Measurements from ENCODE around the gene SCAMP4. TPM values are rescaled to one million over a fixed set of nuclear protein-coding genes. Genes with fewer than 3 reads are reported as not detected.
"Not testable (repeated sequence)": the region's sequence is repeated elsewhere in the genome, so short reads cannot be mapped to it uniquely, and the experiment has no call there.

SCAMP4 gene
- total RNA-seq, 1 donor from 2014 or later = 26.2 TPM

DNA sequence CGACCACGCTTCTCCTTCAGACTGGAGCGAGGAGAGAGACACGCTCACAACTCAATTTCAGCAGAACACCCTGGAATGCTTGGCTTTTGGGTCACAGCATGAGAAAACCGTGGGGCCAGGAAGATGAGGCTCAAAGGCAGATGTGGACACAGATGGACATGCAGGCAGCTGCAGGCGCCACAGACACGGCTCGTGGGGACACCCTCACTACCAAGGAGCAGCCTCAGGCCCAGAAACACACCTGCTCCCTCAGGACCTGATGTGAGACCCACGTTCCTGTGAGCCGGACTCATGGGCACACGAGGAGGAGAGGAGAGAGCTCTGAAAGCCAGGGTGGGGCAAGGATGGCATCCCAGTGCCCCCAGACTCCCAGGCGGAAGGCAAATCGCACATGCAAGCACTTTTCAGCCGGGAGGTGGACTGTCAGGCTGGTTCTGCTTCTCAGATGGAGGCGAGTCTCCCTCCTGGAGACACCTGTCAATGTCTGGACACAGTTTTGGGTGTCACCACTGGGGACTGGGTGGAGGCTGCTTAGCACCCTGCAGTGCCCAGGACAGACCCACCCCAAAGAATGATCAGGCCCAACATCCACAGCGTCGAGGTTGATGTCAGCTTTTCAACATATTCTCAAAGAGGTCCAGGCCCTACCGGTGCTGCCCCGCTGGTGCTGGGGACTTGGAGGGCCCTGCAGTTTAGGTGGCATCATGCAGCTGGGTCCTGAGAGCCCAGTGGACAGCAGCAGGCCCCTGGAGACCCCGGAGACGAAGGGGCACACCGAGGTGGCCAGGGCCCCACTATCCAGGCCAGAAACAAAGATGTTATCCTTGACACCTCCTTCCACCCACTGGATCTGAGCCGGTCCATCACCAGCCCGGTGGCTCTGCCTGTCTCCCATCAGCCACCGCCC, 22.2 kb upstream of the SCAMP4 start:
- DNase-seq (ENCODE audit: low read depth, low spot score) = no peak

DNA sequence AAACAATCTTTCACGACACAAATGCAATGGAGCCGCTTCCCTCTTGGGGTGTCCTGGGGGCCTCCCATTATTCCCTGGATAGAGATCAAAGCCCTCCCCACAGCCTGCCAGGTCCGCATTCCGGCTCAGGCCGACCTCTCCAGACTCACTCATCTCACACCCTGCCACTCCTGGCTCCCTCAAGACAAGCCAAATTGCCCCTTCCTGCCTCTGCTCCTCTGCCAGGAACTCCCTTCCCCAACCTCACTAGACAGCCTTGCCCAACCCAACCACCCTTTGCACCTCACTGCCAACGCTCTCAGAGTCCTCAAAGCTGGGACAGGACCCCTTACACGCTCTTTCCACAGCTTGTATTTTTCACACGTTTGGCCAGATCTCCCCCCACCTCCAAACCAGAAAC, 21.4 kb upstream of the SCAMP4 start:
- no peak for DNase-seq (ENCODE audit: low read depth, low spot score)

DNA sequence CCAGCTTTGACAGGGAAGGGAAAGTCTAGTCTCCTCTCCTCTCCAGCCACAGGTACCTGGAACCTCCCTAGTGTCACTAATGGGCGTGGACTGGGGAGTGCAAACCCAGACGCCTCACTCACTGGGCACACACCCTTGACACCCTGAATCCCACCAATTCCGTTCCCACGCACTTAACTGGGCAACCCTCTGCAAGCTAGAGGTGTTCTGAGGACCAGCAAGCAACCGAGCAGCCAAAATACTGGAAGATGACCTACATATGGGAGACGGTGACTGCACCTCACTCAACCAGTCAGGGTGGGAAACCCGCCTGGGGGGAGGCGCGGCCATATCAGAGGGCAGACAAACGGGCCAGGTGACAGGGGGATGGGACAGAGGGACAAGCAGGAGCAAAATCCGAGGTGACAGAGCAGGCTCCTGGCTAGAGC, 20.9 kb upstream of the SCAMP4 start:
- no peak for DNase-seq (ENCODE audit: low read depth, low spot score)

DNA sequence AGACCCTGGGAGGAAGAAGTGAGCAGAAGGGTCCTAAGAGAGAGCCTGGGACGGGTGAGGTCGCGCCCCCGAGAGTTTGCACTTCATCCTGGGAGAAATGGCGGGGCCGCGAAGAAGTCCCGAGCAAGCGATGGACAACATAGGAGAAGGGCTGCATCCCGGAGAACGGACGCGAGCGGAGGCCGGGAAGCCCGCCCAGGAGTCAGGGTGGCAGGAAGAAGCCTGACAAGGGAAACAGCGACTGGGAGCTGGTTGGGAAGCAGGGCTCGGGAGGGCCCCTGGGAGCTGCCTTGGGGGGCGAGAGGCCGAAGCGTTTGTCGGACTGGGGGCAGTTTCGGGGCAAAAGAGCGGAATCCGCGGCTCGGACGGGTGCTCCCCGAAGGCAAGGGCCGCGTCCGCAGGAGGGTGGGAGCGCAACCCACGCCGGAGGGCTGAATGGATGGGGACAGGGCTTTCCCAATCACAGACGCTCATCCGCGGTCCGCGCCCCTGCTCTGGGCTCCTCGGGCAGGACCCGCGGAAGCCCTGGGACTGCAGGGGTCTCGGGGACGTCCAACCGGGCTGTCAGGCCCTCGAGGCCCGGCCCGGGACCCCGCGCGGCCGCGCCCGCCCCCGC, 20.4 kb upstream of the SCAMP4 start:
- no peak for DNase-seq (ENCODE audit: low read depth, low spot score)

DNA sequence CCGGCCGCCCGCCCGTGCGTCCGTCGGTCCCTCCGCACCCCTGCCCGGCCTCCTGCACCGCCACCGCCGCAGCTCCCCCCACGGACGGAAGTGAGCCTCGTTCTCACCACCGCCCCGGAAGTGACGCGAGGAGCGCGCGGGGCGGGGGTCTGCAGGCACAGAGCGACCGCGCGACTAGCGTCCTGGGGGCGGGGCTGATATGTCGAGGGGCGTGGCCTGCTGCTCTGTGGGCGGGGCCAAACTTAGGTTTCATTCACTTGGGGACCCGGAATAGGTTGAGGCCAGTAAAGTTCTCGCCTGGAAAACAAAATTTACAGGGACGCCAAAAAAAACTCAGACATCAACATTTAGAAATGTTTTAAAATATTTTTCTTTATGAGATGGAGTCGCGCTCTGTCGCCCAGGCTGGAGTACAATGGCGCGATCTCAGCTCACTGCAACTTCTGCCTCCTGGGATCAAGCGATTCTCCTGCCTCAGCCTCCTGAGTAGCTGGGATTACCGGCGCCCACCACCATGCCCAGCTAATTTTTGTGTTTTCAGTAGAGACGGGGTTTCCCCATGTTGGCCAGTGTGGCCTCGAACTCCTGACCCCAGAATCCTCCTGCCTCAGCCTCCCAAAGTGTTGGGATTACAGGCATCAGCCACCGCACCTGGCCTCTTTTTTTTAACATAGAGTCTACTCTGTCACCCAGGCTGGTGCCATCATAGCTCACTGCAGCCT, 19.6 kb upstream of the SCAMP4 start, which contains the start of gene ABHD17A:
Gene ABHD17A (minus strand): TSS at position 99 of the 722 bp plus-strand sequence. CDS start 3,930 bp downstream, outside the sequence.
- peak; percentile 61 for DNase-seq (ENCODE audit: low read depth, low spot score)

DNA sequence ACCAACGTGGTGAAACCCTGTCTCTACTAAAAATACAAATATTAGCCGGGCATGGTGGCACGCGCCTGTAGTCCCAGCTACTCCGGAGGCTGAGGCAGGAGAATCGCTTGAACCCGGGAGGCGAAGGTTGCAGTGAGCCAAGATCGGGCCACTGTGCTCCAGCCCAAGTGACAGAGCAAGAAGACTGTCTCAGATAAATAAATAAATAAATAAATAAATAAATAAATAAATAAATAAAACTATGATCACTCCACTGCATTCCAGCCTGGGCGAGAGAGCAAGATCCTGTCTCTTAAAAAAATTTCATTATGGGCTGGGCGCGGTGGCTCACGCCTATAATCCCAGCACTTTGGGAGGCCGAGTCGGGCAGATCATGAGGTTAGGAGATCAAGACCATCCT, 18.8 kb upstream of the SCAMP4 start:
- DNase-seq (ENCODE audit: low read depth, low spot score) = not testable (repeated sequence)

DNA sequence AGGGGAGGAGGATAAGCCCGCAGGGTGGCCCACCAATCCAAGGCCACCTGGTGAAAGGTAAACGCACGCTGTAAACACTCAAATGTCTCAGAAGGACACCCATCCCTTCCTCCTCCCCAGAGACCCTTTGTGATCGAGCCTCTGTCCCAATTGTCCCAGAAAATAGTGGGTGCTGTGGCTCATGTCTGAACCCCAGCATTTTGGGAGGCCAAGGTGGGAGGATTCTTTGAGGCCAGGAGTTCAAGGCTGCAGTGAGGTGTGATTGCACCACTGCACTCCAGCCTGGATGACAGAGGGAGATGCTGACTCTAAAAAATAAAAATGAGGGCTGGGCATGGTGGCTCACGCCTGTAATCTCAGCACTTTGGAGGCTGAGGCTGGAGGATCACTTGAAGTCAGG, 16.8 kb upstream of the SCAMP4 start:
- DNase-seq (ENCODE audit: low read depth, low spot score) = no peak

DNA sequence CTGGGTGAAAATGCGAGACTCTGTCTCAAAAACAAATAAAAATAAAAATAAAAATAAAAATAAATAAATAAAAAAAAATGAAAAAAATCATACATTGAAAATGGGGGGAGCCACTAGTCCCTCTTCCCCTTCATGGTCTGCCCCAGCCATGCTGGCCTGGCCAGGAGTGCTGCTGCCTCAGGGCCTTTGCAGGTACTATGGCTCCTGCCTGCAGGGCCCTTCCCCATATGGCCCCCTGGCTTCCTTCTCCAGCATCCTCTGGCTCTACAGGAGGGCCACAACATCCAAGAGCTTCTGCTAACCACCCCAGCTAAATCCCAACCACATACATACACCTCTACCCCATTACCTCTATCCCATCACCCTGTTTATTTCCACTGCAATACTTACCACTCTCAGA, 15.3 kb upstream of the SCAMP4 start:
- DNase-seq (ENCODE audit: low read depth, low spot score) = no peak

DNA sequence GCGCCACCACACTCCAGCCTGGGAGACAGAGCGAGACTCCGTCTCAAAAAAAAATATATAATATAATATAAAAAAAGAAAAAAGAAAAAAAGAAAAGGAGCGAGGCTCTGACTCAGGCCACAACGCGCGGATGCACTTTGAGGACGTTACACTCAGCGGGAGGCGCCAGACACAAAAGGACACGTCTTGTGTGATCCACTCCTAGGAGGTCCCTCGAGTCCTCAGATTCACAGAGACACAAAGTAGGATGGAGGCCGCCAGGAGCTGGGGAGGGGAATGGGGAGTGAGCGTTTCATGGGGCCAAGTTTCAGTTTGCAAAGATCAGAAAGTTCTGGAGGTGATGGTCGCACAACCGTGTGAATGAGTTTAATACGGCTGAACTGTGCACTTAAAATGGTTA, 11.4 kb upstream of the SCAMP4 start:
- no peak for DNase-seq (ENCODE audit: low read depth, low spot score)

DNA sequence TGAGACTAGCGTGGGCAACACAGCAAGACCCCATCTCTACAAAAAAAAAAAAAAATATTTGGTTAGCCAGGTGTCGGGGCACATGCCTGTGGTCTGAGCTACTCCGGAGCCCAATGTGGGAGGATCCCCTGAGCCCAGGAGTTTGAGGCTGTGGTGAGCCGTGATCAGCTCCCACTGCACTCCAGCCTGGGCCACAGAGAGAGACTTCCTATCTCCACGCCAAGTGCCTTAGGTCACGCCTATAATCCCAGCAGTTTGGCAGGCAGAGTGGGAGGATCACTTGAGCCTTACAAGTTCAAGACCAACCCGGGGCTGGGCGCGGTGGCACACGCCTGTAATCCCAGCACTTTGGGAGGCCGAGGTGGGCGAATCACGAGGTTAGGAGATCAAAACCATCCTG, 8.7 kb upstream of the SCAMP4 start:
- no peak for DNase-seq (ENCODE audit: low read depth, low spot score)

DNA sequence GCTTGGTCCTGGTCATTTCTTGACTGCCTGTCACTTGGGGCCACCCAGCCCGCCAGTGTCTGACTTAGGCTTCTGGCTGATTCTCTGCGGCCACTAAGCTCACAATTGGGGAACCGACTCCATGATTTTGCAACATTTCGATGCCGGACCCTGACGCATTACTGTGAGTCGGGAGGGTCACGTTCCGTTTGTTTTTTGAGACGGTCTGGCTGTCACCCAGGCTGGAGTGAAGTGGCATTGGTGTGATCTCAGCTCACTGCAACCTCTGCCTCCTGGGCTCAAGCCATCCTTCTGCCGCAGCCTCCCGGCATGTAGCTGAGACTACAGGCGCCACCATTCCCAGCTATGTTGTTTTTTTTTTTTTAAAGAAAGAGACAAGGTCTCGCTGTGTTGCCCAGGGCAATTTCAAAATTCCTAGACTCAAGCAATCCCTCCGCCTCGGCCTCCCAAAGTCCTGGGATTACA, 3.2 kb upstream of the SCAMP4 start:
- no peak for DNase-seq (ENCODE audit: low read depth, low spot score)

DNA sequence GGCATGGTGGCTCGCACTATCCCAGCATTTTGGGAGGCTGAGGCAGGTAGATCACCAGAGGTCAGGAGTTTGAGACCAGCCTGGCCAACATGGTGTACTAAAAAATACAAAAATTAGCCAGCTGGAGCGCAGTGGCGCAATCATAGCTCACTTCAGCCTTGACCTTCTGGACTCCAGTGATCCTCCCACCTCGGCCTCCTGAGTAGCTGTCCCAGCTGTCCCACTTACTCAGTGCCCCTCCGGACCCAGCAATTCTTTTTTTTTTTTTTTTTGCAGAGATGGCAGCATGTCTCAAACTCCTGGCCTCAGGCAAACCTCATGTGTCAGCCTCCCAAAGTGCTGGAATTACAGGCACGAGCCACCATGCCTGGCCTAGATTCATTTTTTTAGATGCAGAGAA, 2.3 kb upstream of the SCAMP4 start:
- DNase-seq (ENCODE audit: low read depth, low spot score) = no peak

DNA sequence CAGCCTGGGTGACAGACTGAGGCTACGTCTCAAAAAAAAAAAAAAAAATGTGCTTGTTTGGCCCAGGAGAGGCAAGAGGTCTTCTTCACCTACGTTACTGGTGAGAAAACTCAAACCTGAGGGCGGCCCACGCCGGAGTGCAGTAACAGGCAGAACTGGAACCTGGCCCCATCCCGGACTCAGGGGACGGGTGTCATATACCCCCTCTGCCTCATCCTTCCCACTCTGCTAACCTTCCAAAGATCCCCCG, 414 bp upstream of the SCAMP4 start:
- DNase-seq (ENCODE audit: low read depth, low spot score) = no peak

DNA sequence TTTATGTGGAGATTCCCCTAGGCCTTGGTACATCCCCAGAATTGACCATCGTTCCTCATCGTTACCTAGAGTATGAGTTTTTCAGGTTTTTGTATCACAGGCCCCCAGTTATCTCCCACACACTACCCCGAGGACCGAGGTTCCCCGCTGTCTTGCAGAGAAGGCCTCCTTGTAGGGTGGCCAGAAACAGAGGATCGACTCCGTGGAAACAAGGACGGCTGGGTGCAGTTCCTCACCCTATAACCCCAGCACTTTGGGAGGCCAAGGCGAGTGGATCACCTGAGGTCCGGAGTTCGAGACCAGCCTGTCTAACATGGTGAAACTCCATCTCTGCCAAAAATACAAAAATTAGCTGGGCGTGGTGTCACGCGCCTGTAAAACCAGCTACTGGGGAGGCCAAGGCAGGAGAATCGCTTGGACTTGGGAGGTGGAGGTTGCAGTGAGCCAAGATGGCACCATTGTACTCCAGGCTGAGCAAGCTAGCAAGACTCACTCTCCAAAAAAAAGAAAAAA, 720 bp downstream of the SCAMP4 start:
- DNase-seq (ENCODE audit: low read depth, low spot score) = no peak

DNA sequence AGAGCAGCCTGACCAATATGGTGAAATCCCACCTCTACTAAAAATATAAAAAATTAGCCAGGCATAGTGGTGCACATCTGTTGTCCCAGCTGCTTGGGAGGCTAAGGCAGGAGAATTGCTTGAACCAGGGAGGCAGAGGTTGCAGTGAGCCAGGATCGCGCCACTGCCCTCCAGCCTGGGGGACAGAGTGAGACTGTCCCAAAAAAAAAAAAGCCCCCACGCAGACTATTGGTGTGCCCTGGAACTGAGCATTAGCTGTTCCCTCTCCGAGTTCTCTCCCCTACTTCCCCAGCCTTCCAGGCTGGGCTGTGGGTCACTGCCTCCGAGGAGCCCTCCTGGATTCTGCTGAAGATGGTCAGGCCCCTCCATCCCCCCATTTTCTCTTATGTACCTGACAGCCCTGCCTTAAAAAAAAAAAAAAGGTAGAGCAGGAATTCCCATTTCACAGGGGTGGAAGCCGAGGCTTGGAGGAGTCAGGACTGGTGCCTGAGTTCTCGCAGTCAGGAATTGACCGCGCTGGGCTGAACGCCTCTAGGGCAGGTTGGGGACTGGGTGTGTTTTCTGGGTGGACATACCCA, 1.9 kb downstream of the SCAMP4 start:
- DNase-seq (ENCODE audit: low read depth, low spot score) = no peak

DNA sequence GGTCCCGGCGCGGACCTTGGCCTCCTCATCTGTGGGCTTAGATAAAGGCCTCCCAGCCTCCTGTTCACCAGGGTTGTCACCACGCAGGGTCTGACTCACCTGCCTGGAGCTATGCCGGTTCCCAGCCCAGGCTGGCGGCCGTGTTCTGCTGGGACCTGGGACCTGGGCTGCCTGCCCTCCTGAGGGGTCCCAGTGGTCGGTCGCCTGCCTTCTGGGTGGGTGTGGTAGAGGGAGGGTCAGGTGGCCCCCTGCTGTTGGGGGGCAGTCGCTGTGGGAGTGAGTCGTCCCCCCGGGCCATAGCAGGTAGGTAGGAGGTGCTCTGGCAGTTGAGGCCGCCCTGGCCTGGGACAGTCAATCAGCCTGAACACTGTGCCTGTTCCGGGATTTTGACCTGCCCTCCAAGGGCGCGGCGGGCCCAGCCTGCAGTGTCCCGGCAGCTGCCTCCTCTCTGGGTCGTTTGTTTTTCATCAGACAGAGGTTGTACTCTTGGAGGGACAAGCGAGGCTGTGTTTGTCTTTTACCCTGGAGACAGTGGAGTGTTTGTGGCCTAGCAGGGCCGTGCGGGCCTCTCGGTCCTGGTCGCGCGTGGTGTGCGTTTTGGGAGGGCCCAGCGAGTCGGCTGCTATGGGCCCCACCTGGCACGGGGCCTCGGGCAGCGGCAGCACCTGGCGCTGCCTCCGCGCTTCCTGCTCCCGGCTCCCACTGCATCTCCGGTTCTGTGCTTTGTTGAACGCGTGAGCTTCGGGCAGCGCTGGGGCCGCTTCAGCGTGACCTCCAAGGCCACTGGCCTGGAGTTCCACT, 2.6 kb downstream of the SCAMP4 start:
- no peak for DNase-seq (ENCODE audit: low read depth, low spot score)

DNA sequence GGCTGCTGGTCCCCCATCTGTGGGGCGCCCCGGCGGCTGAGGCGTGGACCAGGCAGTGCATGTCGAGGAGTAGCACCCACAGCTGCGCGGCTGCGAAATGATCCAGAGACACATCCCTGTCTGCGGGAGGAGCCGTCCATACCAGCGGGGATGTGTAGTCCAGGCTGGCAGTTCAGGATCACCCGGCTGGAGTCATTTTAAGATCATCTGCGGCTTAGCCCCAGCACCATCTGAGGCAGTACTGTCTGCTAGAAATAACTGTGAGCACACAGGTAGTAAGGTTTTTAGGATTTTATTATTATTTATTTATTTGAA, 3.1 kb downstream of the SCAMP4 start:
- no peak for DNase-seq (ENCODE audit: low read depth, low spot score)

DNA sequence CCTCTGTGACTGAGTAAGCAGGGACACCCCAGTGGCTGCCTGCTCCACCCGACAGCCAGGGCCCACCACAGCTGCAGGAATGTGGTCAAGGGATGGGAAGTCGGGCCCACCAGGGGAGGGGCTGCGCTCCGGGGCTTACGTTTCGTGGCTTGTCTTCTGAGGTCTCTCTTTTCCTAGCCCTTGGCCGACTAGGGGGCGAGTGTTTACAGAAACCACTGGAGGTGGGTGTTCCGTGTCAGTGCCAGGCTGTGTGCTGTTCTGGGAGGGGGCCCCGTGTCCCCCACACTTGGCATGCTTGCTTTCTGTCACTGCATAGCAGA, 4.5 kb downstream of the SCAMP4 start:
- no peak for DNase-seq (ENCODE audit: low read depth, low spot score)

DNA sequence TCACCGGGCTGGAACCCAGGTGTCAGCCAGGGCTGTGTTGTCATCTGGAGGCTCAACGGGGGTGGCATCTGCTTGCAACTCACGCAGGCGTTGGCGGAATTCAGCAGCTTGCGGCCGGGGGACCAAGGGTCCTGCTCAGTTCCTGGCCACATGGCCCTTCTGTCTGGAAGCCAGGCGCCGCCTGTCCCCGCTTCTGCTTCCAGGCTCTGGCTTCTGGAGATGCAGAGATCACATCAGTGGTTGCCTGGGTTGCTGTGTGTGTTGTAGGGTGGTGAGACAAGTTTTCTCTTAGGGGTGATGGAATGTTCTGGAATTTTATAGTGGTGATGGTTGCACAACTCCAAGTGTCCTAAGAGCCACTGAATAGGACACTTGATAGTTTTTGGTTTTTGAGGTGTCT, 5.0 kb downstream of the SCAMP4 start:
- DNase-seq (ENCODE audit: low read depth, low spot score) = no peak

DNA sequence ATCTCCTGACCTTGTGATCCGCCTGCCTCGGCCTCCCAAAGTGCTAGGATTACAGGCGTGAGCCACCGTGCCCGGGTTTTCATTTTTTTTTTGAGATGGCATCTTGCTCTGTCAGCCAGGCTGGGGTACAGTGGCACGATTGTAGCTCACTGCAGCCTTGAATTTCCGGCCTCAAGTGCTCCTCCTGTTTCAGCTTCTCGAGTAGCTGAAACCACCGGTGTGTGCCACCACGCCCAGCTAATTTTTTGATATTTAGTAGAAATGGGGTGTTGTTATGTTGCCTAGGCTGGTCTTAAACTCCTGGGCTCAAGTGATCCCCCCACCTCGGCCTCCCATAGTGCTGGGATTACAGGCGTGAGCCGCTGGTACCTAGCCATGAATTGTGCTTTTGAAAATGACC, 5.9 kb downstream of the SCAMP4 start:
- DNase-seq (ENCODE audit: low read depth, low spot score) = no peak

DNA sequence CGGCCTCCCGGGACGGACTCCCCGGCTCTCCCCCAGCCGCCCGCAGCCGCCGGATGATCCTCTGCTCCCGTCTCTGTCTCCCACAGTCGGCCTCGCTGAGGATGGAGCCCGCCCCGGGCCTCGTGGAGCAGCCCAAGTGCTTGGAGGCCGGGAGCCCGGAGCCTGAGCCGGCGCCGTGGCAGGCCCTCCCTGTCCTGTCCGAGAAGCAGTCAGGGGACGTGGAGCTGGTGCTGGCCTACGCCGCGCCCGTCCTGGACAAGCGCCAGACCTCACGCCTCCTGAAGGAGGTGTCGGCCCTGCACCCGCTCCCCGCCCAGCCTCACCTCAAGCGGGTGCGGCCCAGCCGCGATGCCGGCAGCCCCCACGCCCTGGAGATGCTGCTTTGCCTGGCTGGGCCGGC, 6.8 kb downstream of the SCAMP4 start:
- DNase-seq (ENCODE audit: low read depth, low spot score) = no peak
